Fibroblast of villous mesenchyme (primary cell): ENCODE data around the gene RGS13. TPM values are rescaled to one million over a fixed set of nuclear protein-coding genes. Genes with fewer than 3 reads are reported as not detected.

ENCODE experiments used
- DNase-seq: peaks from one replicate; pipeline ENCODE4 v3.0.0-alpha.2; 2010; ENCODE audit warnings: low read depth
- H3K4me3 ChIP-seq: 2 replicates; pipeline ENCODE4 v1.5.1; 2011; ENCODE audit warnings: low read depth, mild to moderate bottlenecking, low read length
- total RNA-seq: library from RNA; depleted of rRNA; stranded (reverse); fragments of >200 nt; gene quantifications from 2 replicates; pipeline ENCODE4 v1.2.3, GENCODE V29; 2012
- TF ChIP-seq, protein P1 (sequence below): IDR thresholded peaks from 2 replicates; pipeline ENCODE4 v1.5.1; 2012; ENCODE audit warnings: low read depth, mild to moderate bottlenecking, low read length; ENCODE audit not compliant: insufficient read depth

RGS13 gene
- total RNA-seq, 1 donor, result not detected

DNA sequence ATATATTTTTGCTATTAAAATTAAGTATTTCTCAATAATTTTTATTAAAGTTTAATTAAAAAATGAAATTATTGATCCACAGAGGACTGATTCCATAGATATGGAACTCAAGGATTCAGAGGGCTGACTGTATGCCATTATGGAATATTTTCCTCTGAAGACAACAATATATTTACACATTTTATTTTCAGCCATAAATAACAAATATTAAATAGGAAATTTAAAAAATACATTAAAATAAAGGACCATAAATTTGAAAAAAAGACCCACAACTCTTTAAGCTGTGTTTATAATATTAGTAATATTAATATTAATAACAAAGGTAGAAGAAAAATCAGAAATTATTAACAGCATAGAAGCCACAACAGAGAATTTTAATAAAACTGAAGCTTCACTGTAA is 18.2 kb downstream of the RGS13 start:
- TF ChIP-seq, protein P1, sequence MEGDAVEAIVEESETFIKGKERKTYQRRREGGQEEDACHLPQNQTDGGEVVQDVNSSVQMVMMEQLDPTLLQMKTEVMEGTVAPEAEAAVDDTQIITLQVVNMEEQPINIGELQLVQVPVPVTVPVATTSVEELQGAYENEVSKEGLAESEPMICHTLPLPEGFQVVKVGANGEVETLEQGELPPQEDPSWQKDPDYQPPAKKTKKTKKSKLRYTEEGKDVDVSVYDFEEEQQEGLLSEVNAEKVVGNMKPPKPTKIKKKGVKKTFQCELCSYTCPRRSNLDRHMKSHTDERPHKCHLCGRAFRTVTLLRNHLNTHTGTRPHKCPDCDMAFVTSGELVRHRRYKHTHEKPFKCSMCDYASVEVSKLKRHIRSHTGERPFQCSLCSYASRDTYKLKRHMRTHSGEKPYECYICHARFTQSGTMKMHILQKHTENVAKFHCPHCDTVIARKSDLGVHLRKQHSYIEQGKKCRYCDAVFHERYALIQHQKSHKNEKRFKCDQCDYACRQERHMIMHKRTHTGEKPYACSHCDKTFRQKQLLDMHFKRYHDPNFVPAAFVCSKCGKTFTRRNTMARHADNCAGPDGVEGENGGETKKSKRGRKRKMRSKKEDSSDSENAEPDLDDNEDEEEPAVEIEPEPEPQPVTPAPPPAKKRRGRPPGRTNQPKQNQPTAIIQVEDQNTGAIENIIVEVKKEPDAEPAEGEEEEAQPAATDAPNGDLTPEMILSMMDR, result no peak

DNA sequence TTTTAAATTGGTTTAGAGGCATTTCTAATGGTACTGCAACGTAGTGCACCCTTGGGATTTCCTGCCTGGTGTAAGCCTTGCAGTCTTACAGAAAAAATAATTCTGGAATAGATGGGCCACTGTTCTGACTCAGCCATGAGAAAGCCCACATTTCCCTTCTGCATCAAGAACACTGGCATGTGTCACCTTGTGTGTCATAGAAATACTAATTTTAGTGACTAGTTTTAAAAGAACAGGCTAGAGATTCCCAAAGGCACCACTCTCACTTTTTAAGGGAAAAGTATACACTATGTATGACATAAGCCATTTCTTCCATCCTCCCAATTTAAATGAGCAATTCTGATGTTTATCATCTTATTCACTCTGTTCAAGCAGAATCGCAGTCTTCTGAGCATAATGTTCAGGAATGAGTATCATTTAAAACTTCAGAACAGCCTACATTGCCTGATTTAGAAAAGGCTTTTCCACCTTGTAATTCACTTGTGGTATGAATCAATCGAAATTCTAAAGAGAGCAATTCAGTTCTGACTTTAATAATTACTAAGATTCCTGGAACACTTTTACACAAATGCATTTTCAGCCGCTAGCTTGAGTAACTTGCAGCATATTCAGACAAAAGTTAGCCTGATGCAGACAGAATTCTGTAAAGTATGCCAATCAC is 18.8 kb downstream of the RGS13 start:
- TF ChIP-seq, protein P1, result no peak
- H3K4me3 ChIP-seq, result no peak overlapping the region
- no peak for DNase-seq

More for the DNA sequence above, 18.2 kb downstream of the RGS13 start:
- no peak overlapping the region for H3K4me3 ChIP-seq
- no peak for DNase-seq

DNA sequence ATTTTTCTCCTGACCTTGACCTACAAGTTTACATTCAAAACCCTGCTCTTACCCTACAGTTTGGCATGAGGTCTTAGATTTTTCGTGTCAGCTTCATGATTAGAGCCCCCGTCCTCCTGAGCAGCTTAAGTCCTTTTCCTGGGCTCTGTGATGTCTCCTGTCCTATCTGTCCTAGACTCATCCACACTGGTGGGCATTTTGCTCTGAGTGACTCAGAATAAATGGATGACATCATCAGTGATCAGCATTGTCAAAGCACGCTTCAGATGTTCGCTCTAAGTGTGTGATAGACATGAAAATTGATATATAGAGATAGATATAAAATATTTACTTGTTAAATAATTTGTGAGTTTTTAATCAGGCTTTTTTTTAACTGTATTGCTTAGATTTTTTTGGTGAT is 21.8 kb downstream of the RGS13 start:
- H3K4me3 ChIP-seq, result no peak overlapping the region
- DNase-seq, result no peak
- TF ChIP-seq, protein P1, result no peak

DNA sequence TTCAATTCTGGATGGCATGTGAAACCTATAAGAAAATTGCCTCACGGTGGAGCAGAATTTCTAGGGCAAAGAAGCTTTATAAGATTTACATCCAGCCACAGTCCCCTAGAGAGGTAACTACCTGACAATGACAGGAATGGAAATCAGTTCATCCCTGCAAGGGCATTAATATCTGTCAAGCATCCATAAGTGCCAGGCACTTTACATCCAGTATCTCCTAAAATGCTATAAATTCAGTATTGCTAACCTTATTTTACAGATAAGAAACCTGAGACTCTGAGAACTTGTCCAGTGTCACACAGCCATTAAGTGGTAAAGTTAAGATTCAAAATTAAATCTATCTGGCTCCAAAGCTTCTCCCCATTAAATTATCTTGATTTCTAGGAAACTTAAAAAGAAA is 22.3 kb downstream of the RGS13 start:
- DNase-seq, result no peak
- no peak overlapping the region for H3K4me3 ChIP-seq
- TF ChIP-seq, protein P1, result no peak

DNA sequence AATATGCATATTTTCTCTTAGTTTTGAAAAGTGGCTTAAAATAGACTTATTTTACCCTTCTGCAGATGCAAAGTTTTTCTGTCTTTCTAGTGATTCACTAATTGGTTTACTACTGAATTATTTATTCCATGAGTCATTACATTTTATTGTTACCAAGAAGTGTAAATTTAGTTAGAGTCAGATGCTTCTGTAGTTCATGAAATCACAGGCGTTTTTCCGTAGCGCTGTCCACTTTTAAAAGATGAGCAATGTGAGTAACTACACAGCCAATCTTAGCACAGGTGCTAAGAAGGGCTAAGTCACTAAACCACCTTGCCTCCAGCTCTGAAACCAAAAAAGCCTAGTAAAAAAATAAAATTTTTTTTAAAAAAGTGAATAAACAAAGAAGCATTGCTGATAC is 24.7 kb downstream of the RGS13 start:
- H3K4me3 ChIP-seq, result no peak overlapping the region
- TF ChIP-seq, protein P1, result no peak
- peak; percentile 4 for DNase-seq

DNA sequence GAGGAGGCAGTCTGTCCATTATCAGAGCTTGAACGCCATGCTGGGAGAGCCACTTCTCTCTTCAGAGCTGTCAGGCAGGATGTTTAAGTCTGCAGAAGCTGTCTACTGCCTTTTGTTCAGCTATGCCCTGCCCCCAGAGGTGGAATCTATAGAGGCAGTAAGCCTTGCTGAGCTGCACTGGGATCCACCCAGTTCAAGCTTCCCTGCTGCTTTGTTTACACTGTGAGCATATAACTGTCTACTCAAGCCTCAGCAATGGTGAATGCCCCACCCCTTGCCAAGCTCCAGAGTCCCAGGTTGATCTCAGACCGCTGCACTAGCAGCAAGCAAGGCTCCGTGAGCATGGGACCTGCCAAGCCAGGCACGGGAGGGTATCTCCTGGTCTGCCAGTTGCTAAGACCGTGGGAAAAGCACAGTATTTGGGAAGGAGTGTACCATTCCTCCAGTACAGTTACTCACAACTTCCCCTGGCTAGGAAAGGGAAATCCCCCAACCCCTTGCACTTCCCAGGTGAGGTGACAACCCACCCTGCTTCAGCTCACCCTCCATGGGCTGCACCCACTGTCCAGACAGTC is 32.5 kb downstream of the RGS13 start:
- TF ChIP-seq, protein P1, result no peak
- DNase-seq, result peak; percentile 10
- H3K4me3 ChIP-seq, result no peak overlapping the region
